ENCODE data around the gene SUOX.
"Not testable (repeated sequence)": the region's sequence is repeated elsewhere in the genome, so short reads cannot be mapped to it uniquely, and the experiment has no call there.

The SUOX gene

GRCh38 chr12:56031987-56032386 lies 34.9 kb downstream of the SUOX start:
- H3K4me1 ChIP-seq (ENCODE audit: control insufficient read depth, insufficient read depth, low read length) = no peaks in the 10 kb centered on the region
- no peak overlapping the region for H3K4me3 ChIP-seq (ENCODE audit: low read length)
- no peaks in the 10 kb centered on the region for H3K36me3 ChIP-seq (ENCODE audit: control insufficient read depth, insufficient read depth, low read length)
- no peaks in the 10 kb centered on the region for H3K27me3 ChIP-seq (ENCODE audit: control insufficient read depth, insufficient read depth, low read length)
- no peaks in the 10 kb centered on the region for H3K9me3 ChIP-seq (ENCODE audit: control insufficient read depth, low read length)
- no peak overlapping the region for H3K9ac ChIP-seq (ENCODE audit: low read length)

GRCh38 chr12:56034586-56035332 lies 37.7 kb downstream of the SUOX start:
- Histone ChIP-seq H3K4me1 (ENCODE audit: control insufficient read depth, insufficient read depth, low read length) (no peaks in the 10 kb centered on the region), H3K4me3 (ENCODE audit: low read length) (no peak overlapping the region), H3K9me3 (ENCODE audit: control insufficient read depth, low read length) (no peaks in the 10 kb centered on the region), H3K36me3 (ENCODE audit: control insufficient read depth, insufficient read depth, low read length) (no peaks in the 10 kb centered on the region), H3K27me3 (ENCODE audit: control insufficient read depth, insufficient read depth, low read length) (no peaks in the 10 kb centered on the region), H3K9ac (ENCODE audit: low read length) (no peak overlapping the region)

GRCh38 chr12:56037161-56037560 lies 40.1 kb downstream of the SUOX start:
- H3K4me1 ChIP-seq (ENCODE audit: control insufficient read depth, insufficient read depth, low read length) = no peaks in the 10 kb centered on the region
- no peak overlapping the region for H3K4me3 ChIP-seq (ENCODE audit: low read length)
- H3K9ac ChIP-seq (ENCODE audit: low read length) = no peak overlapping the region

GRCh38 chr12:56038022-56038655 lies 41.1 kb downstream of the SUOX start:
- Histone ChIP-seq H3K27me3 (ENCODE audit: control insufficient read depth, insufficient read depth, low read length) (no peaks in the 10 kb centered on the region), H3K4me3 (ENCODE audit: low read length) (no peak overlapping the region), H3K4me1 (ENCODE audit: control insufficient read depth, insufficient read depth, low read length) (peaks cover 5% of the 10 kb centered on the region), H3K9ac (ENCODE audit: low read length) (no peak overlapping the region), H3K9me3 (ENCODE audit: control insufficient read depth, low read length) (no peaks in the 10 kb centered on the region), H3K36me3 (ENCODE audit: control insufficient read depth, insufficient read depth, low read length) (peaks cover 4% of the 10 kb centered on the region)

More at GRCh38 chr12:56037161-56037560, 40.1 kb downstream of the SUOX start:
- Histone ChIP-seq H3K9me3 (ENCODE audit: control insufficient read depth, low read length) (no peaks in the 10 kb centered on the region), H3K36me3 (ENCODE audit: control insufficient read depth, insufficient read depth, low read length) (no peaks in the 10 kb centered on the region), H3K27me3 (ENCODE audit: control insufficient read depth, insufficient read depth, low read length) (no peaks in the 10 kb centered on the region)

GRCh38 chr12:56040151-56040550 lies 43.1 kb downstream of the SUOX start:
- Histone ChIP-seq H3K4me1 (ENCODE audit: control insufficient read depth, insufficient read depth, low read length) (peaks cover 11% of the 10 kb centered on the region), H3K27me3 (ENCODE audit: control insufficient read depth, insufficient read depth, low read length) (no peaks in the 10 kb centered on the region), H3K9me3 (ENCODE audit: control insufficient read depth, low read length) (no peaks in the 10 kb centered on the region), H3K36me3 (ENCODE audit: control insufficient read depth, insufficient read depth, low read length) (peaks cover 16% of the 10 kb centered on the region), H3K9ac (ENCODE audit: low read length) (no peak overlapping the region), H3K4me3 (ENCODE audit: low read length) (no peak overlapping the region)

GRCh38 chr12:56040963-56041551 lies 44.0 kb downstream of the SUOX start:
- Histone ChIP-seq H3K9ac (ENCODE audit: low read length) (peak overlapping the region; percentile 73), H3K4me3 (ENCODE audit: low read length) (peak overlapping the region; percentile 12), H3K36me3 (ENCODE audit: control insufficient read depth, insufficient read depth, low read length) (peaks cover 16% of the 10 kb centered on the region)

GRCh38 chr12:56041552-56042429 lies 44.7 kb downstream of the SUOX start, which contains the start of gene RPS26:
TSS of gene RPS26 (plus strand) at chr12:56041918. CDS start at chr12:56042167, 249 bp downstream.
- peak within 1 kb of the TSS; percentile 87 for H3K9ac ChIP-seq (ENCODE audit: low read length)
- H3K4me3 ChIP-seq (ENCODE audit: low read length) = peak within 1 kb of the TSS; percentile 68
- no peaks in the 10 kb centered on the region for H3K9me3 ChIP-seq (ENCODE audit: control insufficient read depth, low read length)
- peaks cover 11% of the 10 kb centered on the region for H3K4me1 ChIP-seq (ENCODE audit: control insufficient read depth, insufficient read depth, low read length)
- H3K36me3 ChIP-seq (ENCODE audit: control insufficient read depth, insufficient read depth, low read length) = peaks cover 16% of the 10 kb centered on the region
- H3K27me3 ChIP-seq (ENCODE audit: control insufficient read depth, insufficient read depth, low read length) = no peaks in the 10 kb centered on the region

More at GRCh38 chr12:56040963-56041551, 44.0 kb downstream of the SUOX start:
- Histone ChIP-seq H3K4me1 (ENCODE audit: control insufficient read depth, insufficient read depth, low read length) (peaks cover 11% of the 10 kb centered on the region), H3K9me3 (ENCODE audit: control insufficient read depth, low read length) (no peaks in the 10 kb centered on the region), H3K27me3 (ENCODE audit: control insufficient read depth, insufficient read depth, low read length) (no peaks in the 10 kb centered on the region)

GRCh38 chr12:56042430-56042813 lies 45.3 kb downstream of the SUOX start:
- peaks cover 11% of the 10 kb centered on the region for H3K4me1 ChIP-seq (ENCODE audit: control insufficient read depth, insufficient read depth, low read length)
- not testable (repeated sequence) for H3K9me3 ChIP-seq (ENCODE audit: control insufficient read depth, low read length); H3K27me3 ChIP-seq (ENCODE audit: control insufficient read depth, insufficient read depth, low read length)
- H3K9ac ChIP-seq (ENCODE audit: low read length) = peak overlapping the region; percentile 87
- H3K36me3 ChIP-seq (ENCODE audit: control insufficient read depth, insufficient read depth, low read length) = peaks cover 16% of the 10 kb centered on the region
- peak overlapping the region; percentile 68 for H3K4me3 ChIP-seq (ENCODE audit: low read length)

- H3K27me3 ChIP-seq (ENCODE audit: control insufficient read depth, insufficient read depth, low read length) = no peaks in the 10 kb centered on the region
- H3K9me3 ChIP-seq (ENCODE audit: control insufficient read depth, low read length) = no peaks in the 10 kb centered on the region
- peak overlapping the region; percentile 68 for H3K4me3 ChIP-seq (ENCODE audit: low read length)
Measured at GRCh38 chr12:56042843-56043242, 45.8 kb downstream of the SUOX start.

GRCh38 chr12:56046027-56046780 lies 49.1 kb downstream of the SUOX start:
- H3K9me3 ChIP-seq (ENCODE audit: control insufficient read depth, low read length) = no peaks in the 10 kb centered on the region

More at GRCh38 chr12:56042843-56043242, 45.8 kb downstream of the SUOX start:
- Histone ChIP-seq H3K36me3 (ENCODE audit: control insufficient read depth, insufficient read depth, low read length) (peaks cover 16% of the 10 kb centered on the region), H3K4me1 (ENCODE audit: control insufficient read depth, insufficient read depth, low read length) (peaks cover 11% of the 10 kb centered on the region), H3K9ac (ENCODE audit: low read length) (peak overlapping the region; percentile 87)

GRCh38 chr12:56053407-56053893 lies 56.4 kb downstream of the SUOX start:
- Histone ChIP-seq H3K9ac (ENCODE audit: low read length) (no peak overlapping the region), H3K9me3 (ENCODE audit: control insufficient read depth, low read length) (no peaks in the 10 kb centered on the region), H3K36me3 (ENCODE audit: control insufficient read depth, insufficient read depth, low read length) (no peaks in the 10 kb centered on the region), H3K4me1 (ENCODE audit: control insufficient read depth, insufficient read depth, low read length) (no peaks in the 10 kb centered on the region), H3K27me3 (ENCODE audit: control insufficient read depth, insufficient read depth, low read length) (no peaks in the 10 kb centered on the region), H3K4me3 (ENCODE audit: low read length) (no peak overlapping the region)

More at GRCh38 chr12:56046027-56046780, 49.1 kb downstream of the SUOX start:
- Histone ChIP-seq H3K4me3 (ENCODE audit: low read length) (no peak overlapping the region), H3K9ac (ENCODE audit: low read length) (no peak overlapping the region), H3K27me3 (ENCODE audit: control insufficient read depth, insufficient read depth, low read length) (no peaks in the 10 kb centered on the region), H3K4me1 (ENCODE audit: control insufficient read depth, insufficient read depth, low read length) (peaks cover 11% of the 10 kb centered on the region), H3K36me3 (ENCODE audit: control insufficient read depth, insufficient read depth, low read length) (peaks cover 16% of the 10 kb centered on the region)
